HEK293 (cell line): Measurements from ENCODE around the gene CYP51A1.

Source experiments
- CTCF ChIA-PET: fragments of 350-600 bp; formaldehyde crosslinking; extraction: SDS; loops from one replicate; lab custom pipeline; 2021; ENCODE audit warnings: antibody characterized with exemption; lab: Yijun Ruan, JAX
- POLR2A ChIA-PET: fragments of 300-600 bp; formaldehyde crosslinking; extraction: SDS; loops from one replicate; lab custom pipeline; 2020; ENCODE audit warnings: antibody characterized with exemption, inconsistent platforms; lab: Yijun Ruan, JAX
- H3K27ac ChIP-seq: fragments of 200-500 bp; sonication (Bioruptor generic); 2 replicates; pipeline ENCODE4 v1.5.1; 2014; ENCODE audit warnings: low read depth, low read length, control low read depth, inconsistent platforms; ENCODE audit errors: extremely low read depth
- H3K36me3 ChIP-seq, 2 experiments: fragments of 200-500 bp in 1 of 2; sonication (Bioruptor generic) in 1 of 2; 1 replicate in 1 of 2; 2 replicates in 1 of 2; pipeline ENCODE4 v1.5.1; 2014 to 2017; ENCODE audit warnings: inconsistent platforms in 2 of 2, low read length in 2 of 2; ENCODE audit not compliant: control insufficient read depth in 2 of 2, insufficient read depth in 1 of 2
- H3K4me1 ChIP-seq: fragments of 200-500 bp; sonication (Bioruptor generic); 2 replicates; pipeline ENCODE4 v1.5.1; 2014; ENCODE audit warnings: mild to moderate bottlenecking, low read length, inconsistent platforms; ENCODE audit not compliant: control insufficient read depth, insufficient read depth
- H3K4me3 ChIP-seq: 2 replicates; pipeline ENCODE4 v1.5.1; 2011; ENCODE audit warnings: low read depth, mild to moderate bottlenecking, control low read depth, low read length, moderate library complexity
- H3K9me3 ChIP-seq: fragments of 200-500 bp; sonication (Bioruptor generic); 2 replicates; pipeline ENCODE4 v1.5.1; 2014; ENCODE audit warnings: low read depth, low read length, inconsistent platforms; ENCODE audit not compliant: control insufficient read depth, insufficient read depth
- ELK4 ChIP-seq: IDR thresholded peaks from 2 replicates; pipeline ENCODE4 v1.6.1; 2011; ENCODE audit warnings: mild to moderate bottlenecking, low read depth, low read length, borderline replicate concordance
- GLIS1 ChIP-seq: fragments of 450-650 bp; formaldehyde crosslinking; IDR thresholded peaks from 2 replicates; pipeline ENCODE4 v1.5.1; 2016; ENCODE audit warnings: missing biosample characterization, missing genetic modification characterization
- MYNN ChIP-seq: fragments of 450-650 bp; formaldehyde crosslinking; IDR thresholded peaks from 2 replicates; pipeline ENCODE4 v1.5.1; 2016; ENCODE audit warnings: missing biosample characterization, missing genetic modification characterization, borderline replicate concordance
- MZF1 ChIP-seq: fragments of 450-650 bp; formaldehyde crosslinking; IDR thresholded peaks from 2 replicates; pipeline ENCODE4 v1.5.1; 2017; ENCODE audit warnings: missing biosample characterization, missing genetic modification characterization, borderline replicate concordance
- PRDM10 ChIP-seq: fragments of 450-650 bp; formaldehyde crosslinking; IDR thresholded peaks from 2 replicates; pipeline ENCODE4 v1.5.1; 2016; ENCODE audit warnings: missing biosample characterization, missing genetic modification characterization
- PRDM6 ChIP-seq: fragments of 450-650 bp; formaldehyde crosslinking; IDR thresholded peaks from 2 replicates; pipeline ENCODE4 v1.5.1; 2017; ENCODE audit warnings: missing biosample characterization, missing genetic modification characterization
- SALL2 ChIP-seq: fragments of 450-650 bp; formaldehyde crosslinking; IDR thresholded peaks from 2 replicates; pipeline ENCODE4 v1.5.0; 2017; ENCODE audit warnings: missing biosample characterization, mild to moderate bottlenecking, missing genetic modification characterization, borderline replicate concordance
- ZFP3 ChIP-seq: fragments of 450-650 bp; formaldehyde crosslinking; IDR thresholded peaks from 2 replicates; pipeline ENCODE4 v1.5.1; 2016; ENCODE audit warnings: low read depth, missing biosample characterization, missing genetic modification characterization
- ZFP69B ChIP-seq: fragments of 450-650 bp; formaldehyde crosslinking; IDR thresholded peaks from 2 replicates; pipeline ENCODE4 v1.5.1; 2016; ENCODE audit warnings: missing biosample characterization, missing genetic modification characterization
- ZNF114 ChIP-seq: fragments of 450-650 bp; formaldehyde crosslinking; IDR thresholded peaks from 2 replicates; pipeline ENCODE4 v1.5.0; 2017; ENCODE audit warnings: missing biosample characterization, missing genetic modification characterization
- ZNF148 ChIP-seq: fragments of 450-650 bp; formaldehyde crosslinking; IDR thresholded peaks from 2 replicates; pipeline ENCODE4 v1.5.0; 2017; ENCODE audit warnings: missing biosample characterization, missing genetic modification characterization, borderline replicate concordance
- ZNF175 ChIP-seq: fragments of 450-650 bp; formaldehyde crosslinking; IDR thresholded peaks from 2 replicates; pipeline ENCODE4 v1.5.1; 2016; ENCODE audit warnings: missing biosample characterization, missing genetic modification characterization
- ZNF248 ChIP-seq: fragments of 450-650 bp; formaldehyde crosslinking; IDR thresholded peaks from 2 replicates; pipeline ENCODE4 v1.5.1; 2017; ENCODE audit warnings: missing biosample characterization, missing genetic modification characterization
- ZNF423 ChIP-seq: fragments of 450-650 bp; formaldehyde crosslinking; IDR thresholded peaks from 2 replicates; pipeline ENCODE4 v1.5.1; 2016; ENCODE audit warnings: missing biosample characterization, missing genetic modification characterization
- ZNF488 ChIP-seq: fragments of 450-650 bp; formaldehyde crosslinking; IDR thresholded peaks from 2 replicates; pipeline ENCODE4 v1.5.1; 2016; ENCODE audit warnings: missing biosample characterization, missing genetic modification characterization
- ZNF529 ChIP-seq: fragments of 450-650 bp; formaldehyde crosslinking; IDR thresholded peaks from 2 replicates; pipeline ENCODE4 v1.5.1; 2017; ENCODE audit warnings: missing genetic modification characterization, missing biosample characterization; ENCODE audit not compliant: insufficient replicate concordance
- ZNF658 ChIP-seq: fragments of 450-650 bp; formaldehyde crosslinking; IDR thresholded peaks from 2 replicates; pipeline ENCODE4; 2016; ENCODE audit warnings: missing biosample characterization, missing genetic modification characterization
- ZNF670 ChIP-seq: fragments of 450-650 bp; formaldehyde crosslinking; IDR thresholded peaks from 2 replicates; pipeline ENCODE4 v1.5.1; 2016; ENCODE audit warnings: missing biosample characterization, missing genetic modification characterization, low read depth
- ZNF768 ChIP-seq: fragments of 450-650 bp; formaldehyde crosslinking; IDR thresholded peaks from 2 replicates; pipeline ENCODE4 v1.5.1; 2018; ENCODE audit warnings: missing biosample characterization, mild to moderate bottlenecking, missing genetic modification characterization
- ZNF791 ChIP-seq: fragments of 450-650 bp; formaldehyde crosslinking; IDR thresholded peaks from 2 replicates; pipeline ENCODE4 v1.5.1; 2016; ENCODE audit warnings: missing biosample characterization, missing genetic modification characterization
- TF ChIP-seq, protein P1 (sequence below): fragments of 450-650 bp; formaldehyde crosslinking; IDR thresholded peaks from 2 replicates; pipeline ENCODE4 v1.5.1; 2016; ENCODE audit warnings: missing biosample characterization, missing genetic modification characterization

The CYP51A1 gene

GRCh38 chr7:92095380-92095779 is 38.9 kb downstream of the CYP51A1 start (continued):
- TF ChIP-seq MZF1 (tag by site-specific recombination), result no peak

DNA sequence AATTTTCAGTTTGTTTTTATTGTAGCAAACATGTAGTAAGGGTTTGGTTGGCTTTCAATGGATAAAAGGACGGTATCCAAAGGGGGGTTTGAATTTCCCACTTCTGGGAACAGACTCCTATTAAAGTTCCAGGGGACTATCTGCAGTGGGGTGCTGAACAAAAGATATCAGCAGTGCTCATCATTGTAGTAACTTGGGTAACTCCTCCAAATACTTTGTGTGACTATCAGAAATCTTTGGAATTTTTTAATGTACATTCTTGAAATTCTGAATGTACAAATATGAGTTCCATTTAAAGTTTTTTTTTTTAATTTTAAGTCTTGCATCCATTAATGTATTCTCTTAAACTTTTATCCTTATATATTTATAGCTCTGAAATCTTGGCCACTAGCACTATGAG is 42.1 kb downstream of the CYP51A1 start:
- ChIA-PET CTCF (interaction anchor here (1.6 kb wide), 1 partner anchor 211 kb away, joined by 4 read pairs; no protein-coding TSS in a partner anchor), POLR2A (no interaction called here)
- peaks cover 41 to 48% of the 10 kb centered on the region in 2 experiments for H3K36me3 ChIP-seq
- no peak overlapping the region for H3K27ac ChIP-seq
- no peaks in the 10 kb centered on the region for H3K4me1 ChIP-seq
- TF ChIP-seq, protein P1, sequence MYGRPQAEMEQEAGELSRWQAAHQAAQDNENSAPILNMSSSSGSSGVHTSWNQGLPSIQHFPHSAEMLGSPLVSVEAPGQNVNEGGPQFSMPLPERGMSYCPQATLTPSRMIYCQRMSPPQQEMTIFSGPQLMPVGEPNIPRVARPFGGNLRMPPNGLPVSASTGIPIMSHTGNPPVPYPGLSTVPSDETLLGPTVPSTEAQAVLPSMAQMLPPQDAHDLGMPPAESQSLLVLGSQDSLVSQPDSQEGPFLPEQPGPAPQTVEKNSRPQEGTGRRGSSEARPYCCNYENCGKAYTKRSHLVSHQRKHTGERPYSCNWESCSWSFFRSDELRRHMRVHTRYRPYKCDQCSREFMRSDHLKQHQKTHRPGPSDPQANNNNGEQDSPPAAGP (tag by site-specific recombination), result no peak
- TF ChIP-seq PRDM10 (tag by site-specific recombination) (no peak), ZFP69B (tag by site-specific recombination) (no peak), SALL2 (tag by site-specific recombination) (no peak), ZNF175 (tag by site-specific recombination) (no peak), ZNF488 (tag by site-specific recombination) (no peak)
- no peak overlapping the region for H3K4me3 ChIP-seq
- H3K9me3 ChIP-seq, result no peaks in the 10 kb centered on the region

DNA sequence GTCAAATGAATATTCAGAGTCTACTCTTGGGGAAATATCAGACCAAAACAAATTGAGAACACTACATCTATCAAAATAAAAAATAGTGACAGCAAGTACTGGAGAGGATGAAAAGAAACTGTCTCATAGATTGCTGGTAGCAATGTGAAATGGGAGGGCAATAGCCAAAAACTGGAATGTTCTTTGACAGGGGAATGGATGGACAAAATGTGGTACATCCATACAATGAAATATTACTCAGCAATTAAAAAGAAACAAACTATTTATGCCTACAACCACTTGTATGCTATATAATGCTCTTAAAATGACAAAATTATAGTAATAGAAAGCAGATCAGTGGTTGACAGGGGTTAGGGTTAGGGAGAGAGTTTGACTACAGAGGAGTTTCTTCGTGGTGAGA is 46.0 kb downstream of the CYP51A1 start:
- peaks cover 57 to 59% of the 10 kb centered on the region in 2 experiments for H3K36me3 ChIP-seq
- POLR2A ChIA-PET, result no interaction called here

More for the DNA sequence above, 46.0 kb downstream of the CYP51A1 start:
- no peak for TF ChIP-seq GLIS1 (tag by site-specific recombination)
- TF ChIP-seq ELK4, result no peak
- no peak for TF ChIP-seq ZNF670
- TF ChIP-seq PRDM6 (tag by site-specific recombination), result no peak
- no peak for TF ChIP-seq ZNF529 (tag by site-specific recombination)
- no peak for TF ChIP-seq ZFP3 (tag by site-specific recombination)
- TF ChIP-seq ZNF488 (tag by site-specific recombination), result no peak
- TF ChIP-seq ZNF423 (tag by site-specific recombination), result no peak
- no peak for TF ChIP-seq ZNF768 (tag by site-specific recombination)
- TF ChIP-seq ZNF148, result no peak
- no peak for TF ChIP-seq MYNN (tag by site-specific recombination)
- no peak for TF ChIP-seq ZNF248 (tag by site-specific recombination)
- TF ChIP-seq ZNF791 (tag by site-specific recombination), result no peak
- no peak for TF ChIP-seq ZNF658 (tag by site-specific recombination)
- TF ChIP-seq ZNF114 (tag by site-specific recombination), result no peak
- TF ChIP-seq, all 188 proteins: peak for 0
- Histone ChIP-seq H3K4me1 (no peaks in the 10 kb centered on the region), H3K4me3 (no peak overlapping the region), H3K9me3 (no peaks in the 10 kb centered on the region), H3K27ac (no peak overlapping the region)
- CTCF ChIA-PET, result no interaction called here
